GM23338 (cell line): Measurements from ENCODE around the gene ZFHX3.

Experiments used
- CTCF ChIP-seq, 2 experiments: fragments of 200-600 bp in 1 of 2; sonication (generic) in 1 of 2; conservative IDR thresholded peaks; 2 replicates each; pipeline versions ENCODE4 v1.5.1 to v1.6.1; 2016 to 2017; ENCODE audit warnings: antibody characterized with exemption in 2 of 2, low read depth in 2 of 2, mild to moderate bottlenecking in 2 of 2, moderate library complexity in 1 of 2
- EZH2 ChIP-seq: fragments of 200-600 bp; sonication (generic); IDR thresholded peaks from one replicate; pipeline ENCODE4 v1.8.0; 2017; ENCODE audit warnings: antibody characterized with exemption, mild to moderate bottlenecking, low read depth; ENCODE audit not compliant: unreplicated experiment
- POLR2AphosphoS5 ChIP-seq: IDR thresholded peaks from 2 replicates; pipeline ENCODE4 v1.6.1; 2016; ENCODE audit warnings: antibody characterized with exemption, low read depth
- TF ChIP-seq, protein P1 (sequence below): IDR thresholded peaks from one replicate; pipeline ENCODE4 v1.6.1; 2018; ENCODE audit warnings: antibody characterized with exemption; ENCODE audit not compliant: unreplicated experiment

- no peak for TF ChIP-seq POLR2AphosphoS5
- TF ChIP-seq CTCF (conservative IDR thresholded peaks at IDR 0.05; ENCODE audit: low read depth in 2 of 2), result no peak
- TF ChIP-seq EZH2, result no peak
- TF ChIP-seq, protein P1, sequence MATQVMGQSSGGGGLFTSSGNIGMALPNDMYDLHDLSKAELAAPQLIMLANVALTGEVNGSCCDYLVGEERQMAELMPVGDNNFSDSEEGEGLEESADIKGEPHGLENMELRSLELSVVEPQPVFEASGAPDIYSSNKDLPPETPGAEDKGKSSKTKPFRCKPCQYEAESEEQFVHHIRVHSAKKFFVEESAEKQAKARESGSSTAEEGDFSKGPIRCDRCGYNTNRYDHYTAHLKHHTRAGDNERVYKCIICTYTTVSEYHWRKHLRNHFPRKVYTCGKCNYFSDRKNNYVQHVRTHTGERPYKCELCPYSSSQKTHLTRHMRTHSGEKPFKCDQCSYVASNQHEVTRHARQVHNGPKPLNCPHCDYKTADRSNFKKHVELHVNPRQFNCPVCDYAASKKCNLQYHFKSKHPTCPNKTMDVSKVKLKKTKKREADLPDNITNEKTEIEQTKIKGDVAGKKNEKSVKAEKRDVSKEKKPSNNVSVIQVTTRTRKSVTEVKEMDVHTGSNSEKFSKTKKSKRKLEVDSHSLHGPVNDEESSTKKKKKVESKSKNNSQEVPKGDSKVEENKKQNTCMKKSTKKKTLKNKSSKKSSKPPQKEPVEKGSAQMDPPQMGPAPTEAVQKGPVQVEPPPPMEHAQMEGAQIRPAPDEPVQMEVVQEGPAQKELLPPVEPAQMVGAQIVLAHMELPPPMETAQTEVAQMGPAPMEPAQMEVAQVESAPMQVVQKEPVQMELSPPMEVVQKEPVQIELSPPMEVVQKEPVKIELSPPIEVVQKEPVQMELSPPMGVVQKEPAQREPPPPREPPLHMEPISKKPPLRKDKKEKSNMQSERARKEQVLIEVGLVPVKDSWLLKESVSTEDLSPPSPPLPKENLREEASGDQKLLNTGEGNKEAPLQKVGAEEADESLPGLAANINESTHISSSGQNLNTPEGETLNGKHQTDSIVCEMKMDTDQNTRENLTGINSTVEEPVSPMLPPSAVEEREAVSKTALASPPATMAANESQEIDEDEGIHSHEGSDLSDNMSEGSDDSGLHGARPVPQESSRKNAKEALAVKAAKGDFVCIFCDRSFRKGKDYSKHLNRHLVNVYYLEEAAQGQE, result no peak
These were observed 161.5 kb downstream of the ZFHX3 start for GRCh38 chr16:72886346-72886974.
